Coronary artery (tissue), 2 donors: ENCODE measurements around the gene BACE1.

Experiments used
- DNase-seq: peaks from one replicate; pipeline ENCODE4 v3.0.0-alpha.2; 2017; ENCODE audit warnings: low spot score
- H3K27ac ChIP-seq, 2 donors: fragments of 200-600 bp; sonication (generic); one replicate each; pipeline ENCODE4 v1.5.1; 2016 to 2019
- H3K4me3 ChIP-seq: fragments of 200-600 bp; sonication (generic); 2 replicates; pipeline ENCODE4 v1.5.1; 2016; ENCODE audit warnings: mild to moderate bottlenecking, moderate library complexity
- TF ChIP-seq, protein P1 (sequence below): fragments of 200-600 bp; sonication (generic); IDR thresholded peaks from one replicate; pipeline ENCODE4 v1.5.1; 2019; ENCODE audit warnings: antibody characterized with exemption

BACE1 gene

GRCh38 chr11:117316197-117316961 lies at the start of gene BACE1:
BACE1 (minus strand) TSS chr11:117316256; CDS start chr11:117315795, 461 bp downstream.
- H3K27ac ChIP-seq, result peak within 1 kb of the TSS in 1 of 2 donors; percentile 82
- peak within 1 kb of the TSS; percentile 97 for H3K4me3 ChIP-seq
- DNase-seq, result peak; percentile 87
- TF ChIP-seq, protein P1, sequence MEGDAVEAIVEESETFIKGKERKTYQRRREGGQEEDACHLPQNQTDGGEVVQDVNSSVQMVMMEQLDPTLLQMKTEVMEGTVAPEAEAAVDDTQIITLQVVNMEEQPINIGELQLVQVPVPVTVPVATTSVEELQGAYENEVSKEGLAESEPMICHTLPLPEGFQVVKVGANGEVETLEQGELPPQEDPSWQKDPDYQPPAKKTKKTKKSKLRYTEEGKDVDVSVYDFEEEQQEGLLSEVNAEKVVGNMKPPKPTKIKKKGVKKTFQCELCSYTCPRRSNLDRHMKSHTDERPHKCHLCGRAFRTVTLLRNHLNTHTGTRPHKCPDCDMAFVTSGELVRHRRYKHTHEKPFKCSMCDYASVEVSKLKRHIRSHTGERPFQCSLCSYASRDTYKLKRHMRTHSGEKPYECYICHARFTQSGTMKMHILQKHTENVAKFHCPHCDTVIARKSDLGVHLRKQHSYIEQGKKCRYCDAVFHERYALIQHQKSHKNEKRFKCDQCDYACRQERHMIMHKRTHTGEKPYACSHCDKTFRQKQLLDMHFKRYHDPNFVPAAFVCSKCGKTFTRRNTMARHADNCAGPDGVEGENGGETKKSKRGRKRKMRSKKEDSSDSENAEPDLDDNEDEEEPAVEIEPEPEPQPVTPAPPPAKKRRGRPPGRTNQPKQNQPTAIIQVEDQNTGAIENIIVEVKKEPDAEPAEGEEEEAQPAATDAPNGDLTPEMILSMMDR, result no peak

DNA sequence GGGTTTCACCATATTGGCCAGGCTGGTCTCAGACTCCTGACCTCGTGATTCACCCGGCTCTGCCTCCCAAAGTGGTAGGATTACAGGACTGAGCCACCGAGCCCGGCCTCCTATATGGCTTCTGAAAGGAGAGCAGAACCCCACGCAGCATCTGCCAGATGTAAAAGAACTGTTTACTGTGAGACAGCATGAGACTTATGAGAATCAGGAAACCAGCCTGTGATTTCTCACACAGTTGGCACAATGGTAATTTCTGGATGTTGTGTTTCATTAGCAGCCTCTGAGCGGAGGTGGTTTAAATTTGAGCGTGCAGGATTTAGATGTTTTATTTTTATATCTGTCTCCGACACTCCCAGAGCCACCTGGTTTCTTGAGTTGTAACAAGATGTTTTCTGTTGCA lies 45.4 kb upstream of the BACE1 start:
- Histone ChIP-seq H3K27ac (no peak overlapping the region), H3K4me3 (no peak overlapping the region)
- TF ChIP-seq, protein P1, result no peak
- DNase-seq, result no peak

DNA sequence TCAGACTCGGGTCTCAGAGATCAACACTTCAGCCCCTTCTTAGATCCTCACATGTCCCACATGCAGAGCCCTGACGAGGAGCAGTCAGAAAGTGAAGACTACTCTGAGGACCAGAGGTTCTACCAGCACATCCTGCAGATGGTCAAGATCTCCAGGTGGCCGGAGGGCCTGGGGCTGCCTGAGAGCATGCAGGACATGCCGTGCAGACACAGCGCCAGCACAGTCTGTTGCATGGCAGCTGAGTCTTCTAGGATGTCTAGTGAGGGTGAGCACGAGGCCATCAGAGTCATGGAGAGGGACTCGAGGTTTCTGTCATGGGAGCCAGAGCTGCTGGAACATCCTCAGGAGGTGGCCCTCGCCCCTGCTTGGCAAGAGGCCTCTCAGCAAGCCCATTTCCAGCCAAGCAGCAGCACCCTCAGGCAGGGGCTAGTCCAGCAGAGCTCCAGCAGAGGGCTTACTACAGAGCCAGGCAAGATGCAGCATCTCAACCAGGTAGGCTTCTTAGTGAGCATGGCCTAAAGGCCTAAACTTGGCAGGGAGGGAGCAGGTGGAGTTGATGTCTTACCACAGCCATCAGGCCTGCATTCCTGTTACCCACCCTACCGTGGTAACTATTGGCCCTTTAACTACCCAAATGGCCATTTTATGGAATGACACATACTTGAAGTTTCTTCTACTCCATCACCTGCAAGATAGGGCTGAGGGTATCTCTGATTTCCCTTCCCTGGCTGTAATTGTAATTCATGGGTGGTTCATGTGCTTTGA lies 40.3 kb upstream of the BACE1 start:
- Histone ChIP-seq H3K4me3 (no peak overlapping the region), H3K27ac (no peak overlapping the region)
- DNase-seq, result no peak
- TF ChIP-seq, protein P1, result no peak

GRCh38 chr11:117354550-117354949 lies 38.5 kb upstream of the BACE1 start:
- no peak overlapping the region for H3K27ac ChIP-seq
- H3K4me3 ChIP-seq, result no peak overlapping the region
- no peak for DNase-seq
- TF ChIP-seq, protein P1, result no peak

DNA sequence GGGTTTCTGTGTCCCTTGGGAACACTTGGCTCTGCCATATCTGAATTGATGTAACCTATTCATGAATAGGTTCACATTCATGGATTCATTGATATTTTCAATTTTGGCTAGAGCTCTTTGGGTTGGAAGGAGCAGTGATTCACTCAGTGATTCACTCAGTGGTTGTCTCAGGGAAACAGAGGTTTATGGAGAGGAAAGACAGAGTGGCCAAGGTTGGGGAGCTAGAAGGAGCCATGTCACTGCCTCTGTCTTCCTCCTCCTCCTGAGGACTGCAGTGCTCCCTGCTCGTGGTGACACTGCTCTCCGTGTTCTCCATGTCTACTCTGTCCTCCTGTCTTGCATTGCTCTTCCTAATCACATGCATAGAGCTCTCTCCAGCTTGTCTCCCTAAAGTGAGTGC lies 29.0 kb upstream of the BACE1 start:
- DNase-seq, result no peak
- TF ChIP-seq, protein P1, result no peak
- H3K27ac ChIP-seq, result no peak overlapping the region
- H3K4me3 ChIP-seq, result no peak overlapping the region

DNA sequence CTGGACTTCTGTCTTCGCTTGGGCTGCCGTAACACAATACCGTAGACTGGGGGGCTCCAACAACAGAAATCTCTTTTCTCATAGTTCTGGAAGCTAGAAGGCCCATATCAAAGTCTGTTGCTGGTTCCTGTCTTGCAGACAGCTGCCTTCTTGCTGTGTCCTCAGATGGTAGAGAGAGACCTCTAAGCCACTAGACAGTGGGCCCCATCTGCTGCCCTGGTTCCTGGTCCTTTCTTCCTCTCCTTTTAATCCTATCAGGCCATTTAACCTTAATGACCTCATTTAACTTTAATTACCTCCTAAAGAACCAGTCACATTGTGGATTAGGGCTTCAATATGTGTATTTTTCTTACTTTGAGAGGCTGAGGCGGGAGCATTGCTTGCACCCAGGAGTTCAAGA lies 21.0 kb upstream of the BACE1 start:
- no peak overlapping the region for H3K4me3 ChIP-seq
- TF ChIP-seq, protein P1, result no peak
- no peak for DNase-seq
- no peak overlapping the region for H3K27ac ChIP-seq

- no peak overlapping the region for H3K4me3 ChIP-seq
- DNase-seq, result no peak
- H3K27ac ChIP-seq, result no peak overlapping the region
- TF ChIP-seq, protein P1, result no peak
Measured at GRCh38 chr11:117335399-117335798, 19.3 kb upstream of the BACE1 start.
